ENCODE data around the gene RNPS1. TPM values are rescaled to one million over a fixed set of nuclear protein-coding genes. Genes with fewer than 3 reads are reported as not detected.
A peak's percentile ranks its signal among the peaks of the same experiment; 100 is the strongest.
"Not testable (repeated sequence)": the region's sequence is repeated elsewhere in the genome, so short reads cannot be mapped to it uniquely, and the experiment has no call there.

RNPS1 gene
- total RNA-seq, 1 experiment from 2014 or later, result 131 TPM

DNA sequence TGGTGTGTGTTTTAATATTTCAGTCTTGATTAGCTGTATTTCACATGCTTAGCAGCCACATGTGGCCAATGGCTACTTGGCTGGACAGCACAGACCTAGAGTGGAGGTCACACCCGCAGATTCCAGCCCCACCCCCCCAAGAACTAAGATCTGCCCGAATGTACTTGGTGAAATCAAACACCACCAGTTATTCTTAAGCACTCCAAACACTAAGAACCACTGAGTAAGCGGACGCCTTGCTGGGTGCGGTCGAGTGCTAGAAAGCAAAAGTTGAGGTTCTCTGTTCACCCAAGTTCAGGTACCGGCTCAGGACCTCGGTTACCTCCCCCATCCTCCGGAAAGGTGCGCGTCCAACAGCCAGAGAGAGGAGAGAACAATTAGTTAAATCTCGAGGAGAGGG is 1.0 kb downstream of the RNPS1 start:
- Histone ChIP-seq H3K79me2 (ENCODE audit: low read length) (peaks cover 78% of the 10 kb centered on the region), H3K9ac (ENCODE audit: low read length) (peak overlapping the region; percentile 95), H3K4me1 (ENCODE audit: insufficient read depth, low read length) (peaks cover 13% of the 10 kb centered on the region), H3K36me3 (ENCODE audit: low read depth, low read length) (peaks cover 27% of the 10 kb centered on the region), H3K4me2 (ENCODE audit: low read length) (peak overlapping the region; percentile 93), H3K4me3 (ENCODE audit: low read length) (peak overlapping the region; percentile 80), H4K20me1 (ENCODE audit: low read length) (peaks cover 35% of the 10 kb centered on the region)
- H3K27me3 ChIP-seq (ENCODE audit: low read length); H3K9me3 ChIP-seq (ENCODE audit: low read length); POLR2A ChIA-PET (ENCODE audit: unreplicated experiment); intact Hi-C loops (cut with micrococcal nuclease); H2AFZ ChIP-seq (ENCODE audit: low read length); H3F3A ChIP-seq (ENCODE audit: low read length, unreplicated experiment); ATAC-seq; H3K9me2 ChIP-seq (replicated peaks; ENCODE audit: low read length); H3K27ac ChIP-seq (ENCODE audit: low read length): not testable (repeated sequence)
- peak; percentile 13 for DNase-seq
- CTCF ChIA-PET, result interaction anchor here (0.6 kb wide), 1 partner anchor 72 kb away, joined by 3 read pairs; no protein-coding TSS in a partner anchor
- TSS peak; percentile 41 for BruUV-seq (replicated peaks)

DNA sequence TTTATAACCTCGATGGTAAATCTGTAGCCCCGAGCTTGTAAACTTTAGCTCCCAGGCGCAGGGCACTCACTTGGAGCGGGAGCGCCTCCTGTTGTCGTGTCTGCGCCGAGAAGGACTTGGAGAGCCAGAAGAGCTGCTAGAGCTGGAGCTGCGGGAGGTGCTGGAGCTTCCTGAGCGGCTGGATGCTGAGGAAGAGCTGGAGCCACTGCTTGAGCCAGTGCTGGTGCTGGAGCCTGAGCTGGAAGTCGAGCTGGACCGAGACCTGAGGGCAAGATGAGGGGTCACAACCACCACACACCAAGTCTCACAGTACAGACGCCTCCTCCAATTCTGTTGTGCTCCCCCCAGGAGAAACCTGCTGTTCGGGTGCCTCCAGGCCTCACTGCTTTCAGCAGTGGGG is 4.9 kb downstream of the RNPS1 start:
- POLR2A ChIA-PET (ENCODE audit: unreplicated experiment); H3K27ac ChIP-seq (ENCODE audit: low read length); H3K27me3 ChIP-seq (ENCODE audit: low read length); H3K4me1 ChIP-seq (ENCODE audit: insufficient read depth, low read length); H2AFZ ChIP-seq (ENCODE audit: low read length); H3K9me2 ChIP-seq (replicated peaks; ENCODE audit: low read length); DNase-seq; ATAC-seq; H3K9ac ChIP-seq (ENCODE audit: low read length); H3K4me3 ChIP-seq (ENCODE audit: low read length); intact Hi-C loops (cut with micrococcal nuclease); BruUV-seq (replicated peaks); H3K9me3 ChIP-seq (ENCODE audit: low read length); H3F3A ChIP-seq (ENCODE audit: low read length, unreplicated experiment); H3K4me2 ChIP-seq (ENCODE audit: low read length): not testable (repeated sequence)
- Histone ChIP-seq H3K36me3 (ENCODE audit: low read depth, low read length) (peaks cover 51% of the 10 kb centered on the region), H3K79me2 (ENCODE audit: low read length) (peaks cover 73% of the 10 kb centered on the region), H4K20me1 (ENCODE audit: low read length) (peaks cover 36% of the 10 kb centered on the region)
- CTCF ChIA-PET, result interaction anchor here (1.0 kb wide), 1 partner anchor 68 kb away, joined by 3 read pairs; no protein-coding TSS in a partner anchor

DNA sequence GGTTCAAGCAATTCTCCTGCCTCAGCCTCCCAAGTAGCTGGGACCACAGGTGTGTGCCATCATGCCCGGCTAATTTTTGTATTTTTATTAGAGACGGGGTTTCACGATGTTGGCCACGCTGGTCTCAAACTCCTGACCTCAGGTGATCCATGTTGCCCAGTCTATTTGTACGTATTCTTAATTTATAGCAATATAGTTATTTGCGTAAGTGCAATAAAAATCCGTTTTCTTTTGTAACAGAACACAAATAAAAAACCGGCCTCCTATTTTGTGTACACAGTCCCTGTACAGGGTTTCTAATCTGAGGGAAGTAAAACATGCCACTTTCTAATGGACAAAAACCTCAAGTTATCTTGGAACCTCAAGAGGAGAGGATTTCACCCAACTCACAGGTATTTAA is 7.7 kb downstream of the RNPS1 start:
- no TSS peak for BruUV-seq (replicated peaks)
- CTCF ChIA-PET, result no interaction called here
- ATAC-seq (no peak), DNase-seq (no peak)
- intact Hi-C loops (cut with micrococcal nuclease), result no loop called here
- no peak overlapping the region for H3K27ac ChIP-seq (ENCODE audit: low read length)
- H3K9me3 ChIP-seq (ENCODE audit: low read length), result no peaks in the 10 kb centered on the region
- H3K36me3 ChIP-seq (ENCODE audit: low read depth, low read length), result peaks cover 63% of the 10 kb centered on the region
- peaks cover 28% of the 10 kb centered on the region for H4K20me1 ChIP-seq (ENCODE audit: low read length)
- H3F3A ChIP-seq (ENCODE audit: low read length, unreplicated experiment), result no peaks in the 10 kb centered on the region
- no peak overlapping the region for H2AFZ ChIP-seq (ENCODE audit: low read length)
- H3K9ac ChIP-seq (ENCODE audit: low read length), result no peak overlapping the region
- H3K9me2 ChIP-seq (replicated peaks; ENCODE audit: low read length), result no peaks in the 10 kb centered on the region
- POLR2A ChIA-PET (ENCODE audit: unreplicated experiment), result no interaction called here
- no peak overlapping the region for H3K4me2 ChIP-seq (ENCODE audit: low read length)
- no peaks in the 10 kb centered on the region for H3K4me1 ChIP-seq (ENCODE audit: insufficient read depth, low read length)
- no peak overlapping the region for H3K4me3 ChIP-seq (ENCODE audit: low read length)
- TF ChIP-seq, protein P1, sequence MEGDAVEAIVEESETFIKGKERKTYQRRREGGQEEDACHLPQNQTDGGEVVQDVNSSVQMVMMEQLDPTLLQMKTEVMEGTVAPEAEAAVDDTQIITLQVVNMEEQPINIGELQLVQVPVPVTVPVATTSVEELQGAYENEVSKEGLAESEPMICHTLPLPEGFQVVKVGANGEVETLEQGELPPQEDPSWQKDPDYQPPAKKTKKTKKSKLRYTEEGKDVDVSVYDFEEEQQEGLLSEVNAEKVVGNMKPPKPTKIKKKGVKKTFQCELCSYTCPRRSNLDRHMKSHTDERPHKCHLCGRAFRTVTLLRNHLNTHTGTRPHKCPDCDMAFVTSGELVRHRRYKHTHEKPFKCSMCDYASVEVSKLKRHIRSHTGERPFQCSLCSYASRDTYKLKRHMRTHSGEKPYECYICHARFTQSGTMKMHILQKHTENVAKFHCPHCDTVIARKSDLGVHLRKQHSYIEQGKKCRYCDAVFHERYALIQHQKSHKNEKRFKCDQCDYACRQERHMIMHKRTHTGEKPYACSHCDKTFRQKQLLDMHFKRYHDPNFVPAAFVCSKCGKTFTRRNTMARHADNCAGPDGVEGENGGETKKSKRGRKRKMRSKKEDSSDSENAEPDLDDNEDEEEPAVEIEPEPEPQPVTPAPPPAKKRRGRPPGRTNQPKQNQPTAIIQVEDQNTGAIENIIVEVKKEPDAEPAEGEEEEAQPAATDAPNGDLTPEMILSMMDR (conservative IDR thresholded peaks at IDR 0.05; ENCODE audit: low read depth, low read length), result no peak
- TF ChIP-seq EZH2 (IDR thresholded peaks at IDR 0.05; ENCODE audit: low read length, unreplicated experiment), result no peak
- TF ChIP-seq EZH2phosphoT487 (IDR thresholded peaks at IDR 0.05; ENCODE audit: borderline replicate concordance, low read length), result no peak
- no peaks in the 10 kb centered on the region for H3K27me3 ChIP-seq (ENCODE audit: low read length)
- H3K79me2 ChIP-seq (ENCODE audit: low read length), result peaks cover 46% of the 10 kb centered on the region

DNA sequence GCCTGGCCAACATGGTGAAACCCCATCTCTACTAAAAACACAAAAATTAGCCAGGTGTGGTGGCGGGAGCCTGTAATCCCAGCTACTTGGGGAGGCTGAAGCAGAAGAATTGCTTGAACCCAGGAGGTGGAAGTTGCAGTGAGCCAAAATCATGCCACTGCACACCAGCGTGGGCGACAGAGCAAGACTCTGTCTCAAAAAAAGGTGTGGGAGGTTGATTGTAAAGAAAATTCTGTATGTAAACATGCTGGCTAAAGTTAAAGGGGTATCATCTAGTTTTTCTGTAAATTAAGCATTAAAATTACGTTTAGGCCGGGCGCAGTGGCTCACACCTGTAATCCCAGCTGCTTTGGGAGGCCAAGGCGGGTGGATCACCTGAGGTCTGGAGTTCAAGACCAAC is 9.4 kb downstream of the RNPS1 start:
- H3K9me2 ChIP-seq (replicated peaks; ENCODE audit: low read length); ATAC-seq; H3K4me1 ChIP-seq (ENCODE audit: insufficient read depth, low read length); BruUV-seq (replicated peaks); H2AFZ ChIP-seq (ENCODE audit: low read length); H3K4me2 ChIP-seq (ENCODE audit: low read length); intact Hi-C loops (cut with micrococcal nuclease); POLR2A ChIA-PET (ENCODE audit: unreplicated experiment); H3K9me3 ChIP-seq (ENCODE audit: low read length); H3F3A ChIP-seq (ENCODE audit: low read length, unreplicated experiment); H3K4me3 ChIP-seq (ENCODE audit: low read length); H3K27me3 ChIP-seq (ENCODE audit: low read length); H3K9ac ChIP-seq (ENCODE audit: low read length); H3K27ac ChIP-seq (ENCODE audit: low read length); DNase-seq; CTCF ChIA-PET: not testable (repeated sequence)
- Histone ChIP-seq H3K36me3 (ENCODE audit: low read depth, low read length) (peaks cover 57% of the 10 kb centered on the region), H3K79me2 (ENCODE audit: low read length) (peaks cover 28% of the 10 kb centered on the region), H4K20me1 (ENCODE audit: low read length) (0 out of 2 replicates have a peak, but pooled peaks cover 13% of the 10 kb centered on the region)
